HepG2 (cell line): ENCODE results near the gene KANK4. TPM values are rescaled to one million over a fixed set of nuclear protein-coding genes. Genes with fewer than 3 reads are reported as not detected.

ENCODE experiments used
- ATF7-NPFF ChIP-seq: sonication (generic); formaldehyde crosslinking; IDR thresholded peaks from 2 replicates; pipeline ENCODE4 v1.8.1; 2023; ENCODE audit warnings: mild to moderate bottlenecking, low read depth, missing genetic modification reagents, moderate library complexity
- DMAP1 ChIP-seq: IDR thresholded peaks from 2 replicates; pipeline ENCODE4 v1.6.1; 2016
- HDAC2 ChIP-seq: sonication (generic); formaldehyde crosslinking; IDR thresholded peaks from 2 replicates; pipeline ENCODE4 v1.4.0; 2020; ENCODE audit warnings: missing genetic modification reagents
- HOXA3 ChIP-seq: sonication (generic); formaldehyde crosslinking; IDR thresholded peaks from 2 replicates; pipeline ENCODE4 v1.5.0; 2020; ENCODE audit warnings: missing genetic modification reagents
- MED1 ChIP-seq: sonication (generic); formaldehyde crosslinking; IDR thresholded peaks from 2 replicates; pipeline ENCODE4 v1.4.0; 2020; ENCODE audit warnings: missing genetic modification reagents
- PPARG ChIP-seq: conservative IDR thresholded peaks from 2 replicates; pipeline ENCODE4 v1.6.1; 2016; ENCODE audit warnings: missing biosample characterization, missing genetic modification reagents
- RAD21 ChIP-seq: fragments of 450-650 bp; formaldehyde crosslinking; IDR thresholded peaks from 2 replicates; pipeline ENCODE4 v1.5.0; 2020; ENCODE audit warnings: mild to moderate bottlenecking
- SP5 ChIP-seq: IDR thresholded peaks from 2 replicates; pipeline ENCODE4 v1.6.1; 2016; ENCODE audit warnings: low read depth, borderline replicate concordance
- YEATS4 ChIP-seq: sonication (generic); formaldehyde crosslinking; IDR thresholded peaks from 2 replicates; pipeline ENCODE4 v1.4.0; 2020; ENCODE audit warnings: missing genetic modification reagents, borderline replicate concordance
- ZNF296 ChIP-seq: sonication (generic); formaldehyde crosslinking; conservative IDR thresholded peaks from 2 replicates; pipeline ENCODE4 v1.5.0; 2020; ENCODE audit warnings: mild to moderate bottlenecking, missing genetic modification reagents
- ZNF329 ChIP-seq: sonication (generic); formaldehyde crosslinking; IDR thresholded peaks from 2 replicates; pipeline ENCODE4 v1.9.0; 2021; ENCODE audit warnings: low read depth, mild to moderate bottlenecking, missing genetic modification reagents
- ZNF331 ChIP-seq: sonication (generic); formaldehyde crosslinking; IDR thresholded peaks from 2 replicates; pipeline ENCODE4 v1.4.0; 2020; ENCODE audit warnings: missing genetic modification reagents
- ZNF552 ChIP-seq: sonication (generic); formaldehyde crosslinking; IDR thresholded peaks from 2 replicates; pipeline ENCODE4 v1.9.0; 2022; ENCODE audit warnings: missing genetic modification reagents, mild to moderate bottlenecking, borderline replicate concordance
- ZNF850 ChIP-seq: sonication (generic); formaldehyde crosslinking; conservative IDR thresholded peaks from 2 replicates; pipeline ENCODE4 v1.9.0; 2021; ENCODE audit warnings: mild to moderate bottlenecking, missing genetic modification reagents
- ZSCAN22 ChIP-seq: sonication (generic); formaldehyde crosslinking; IDR thresholded peaks from 2 replicates; pipeline ENCODE4 v1.4.0; 2020; ENCODE audit warnings: mild to moderate bottlenecking, missing genetic modification reagents
- ZSCAN25 ChIP-seq: sonication (generic); formaldehyde crosslinking; IDR thresholded peaks from 2 replicates; pipeline ENCODE4 v1.8.0; 2022; ENCODE audit warnings: mild to moderate bottlenecking, missing genetic modification reagents
- polyA plus RNA-seq, 8 experiments: library from polyadenylated mRNA; depleted of rRNA in 3 of 8; stranded (reverse) in 7 of 8; unstranded in 1 of 8; fragments of >200 nt; fragmentation: Illumina TruSeq in 4 of 8; extraction: Trizol in 4 of 8; gene quantifications; 2 replicates each; pipeline versions ENCODE4 v1.2.1 to v1.2.3, GENCODE V29; 2011 to 2016; ENCODE audit warnings: low read depth in 4 of 8, missing spikeins in 1 of 8, mixed read lengths in 1 of 8; ENCODE audit not compliant: insufficient read depth in 1 of 8
- total RNA-seq, 5 experiments: library from RNA; depleted of rRNA; stranded (reverse); fragments of >200 nt; fragmentation: Illumina TruSeq; extraction: Trizol; gene quantifications; 2 replicates each; pipeline ENCODE4 v1.2.3, GENCODE V29; 2016; ENCODE audit warnings: low read depth in 1 of 5
- TF ChIP-seq, protein P1 (sequence below): sonication (generic); IDR thresholded peaks from 2 replicates; pipeline ENCODE4 v1.6.1; 2016; ENCODE audit warnings: low read depth, borderline replicate concordance
- TF ChIP-seq, protein P2 (sequence below): sonication (generic); formaldehyde crosslinking; IDR thresholded peaks from 2 replicates; pipeline ENCODE4 v1.8.0; 2022; ENCODE audit warnings: mild to moderate bottlenecking, missing genetic modification reagents
- TF ChIP-seq, protein P3 (sequence below): sonication (generic); formaldehyde crosslinking; conservative IDR thresholded peaks from 2 replicates; pipeline ENCODE4 v1.4.0; 2020; ENCODE audit warnings: mild to moderate bottlenecking, missing genetic modification reagents, moderate library complexity

Gene KANK4
- total and polyA plus RNA-seq, 2 of the 13 experiments (the other 11 are each of a cell fraction or from before 2014, with no cell fraction given) = 16.1 to 25.7 TPM

DNA sequence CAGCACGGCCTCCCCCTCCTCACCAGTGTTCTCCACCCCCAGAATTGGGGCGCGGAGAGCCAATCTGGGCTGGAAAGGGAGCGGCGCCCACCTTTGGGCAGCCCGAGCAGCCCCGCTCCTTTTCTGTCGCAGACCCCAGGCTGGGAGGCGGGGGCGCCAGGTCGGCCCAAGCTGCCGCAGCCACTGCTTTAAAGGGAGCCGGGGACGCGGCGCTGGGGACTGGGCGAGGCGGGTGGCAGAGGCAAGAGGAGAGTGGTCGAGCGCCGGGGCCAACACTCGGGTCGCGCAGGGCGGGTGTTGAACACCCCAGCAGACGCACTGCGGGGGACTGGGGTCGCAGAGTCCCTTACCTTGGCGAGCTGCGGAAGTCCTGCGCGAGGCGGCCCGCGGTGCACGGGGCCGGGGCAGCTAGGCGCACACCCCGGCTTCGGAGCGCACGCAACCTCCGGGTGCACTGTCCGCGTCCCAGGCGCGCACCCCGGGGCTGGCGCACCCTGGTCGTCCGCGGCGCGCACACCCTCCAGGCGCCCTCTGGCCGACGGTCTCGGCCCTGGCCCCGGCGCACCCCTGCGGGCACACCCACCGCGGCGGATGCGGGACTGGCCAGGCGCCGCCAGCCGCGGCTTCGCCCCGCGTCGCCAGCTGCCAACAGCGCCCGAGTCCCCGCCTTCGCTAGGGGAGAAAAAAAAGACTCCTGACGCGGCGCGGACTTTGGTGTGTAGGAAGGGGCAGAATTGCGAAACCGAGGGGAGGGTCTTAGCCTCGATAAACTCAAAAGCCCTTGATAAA lies at the start of gene KANK4 (continued):
- no peak for TF ChIP-seq ZNF552
- no peak for TF ChIP-seq DMAP1
- peak; percentile 26; the same call in 1 of the 2 replicates for TF ChIP-seq HDAC2
- peak; percentile 70 for TF ChIP-seq ATF7-NPFF (CRISPR knock-in tag)
- TF ChIP-seq, protein P1, sequence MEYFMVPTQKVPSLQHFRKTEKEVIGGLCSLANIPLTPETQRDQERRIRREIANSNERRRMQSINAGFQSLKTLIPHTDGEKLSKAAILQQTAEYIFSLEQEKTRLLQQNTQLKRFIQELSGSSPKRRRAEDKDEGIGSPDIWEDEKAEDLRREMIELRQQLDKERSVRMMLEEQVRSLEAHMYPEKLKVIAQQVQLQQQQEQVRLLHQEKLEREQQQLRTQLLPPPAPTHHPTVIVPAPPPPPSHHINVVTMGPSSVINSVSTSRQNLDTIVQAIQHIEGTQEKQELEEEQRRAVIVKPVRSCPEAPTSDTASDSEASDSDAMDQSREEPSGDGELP = 0 out of 2 replicates have a peak, but pooled peaks have one; percentile 10
- no peak for TF ChIP-seq ZNF296 (CRISPR knock-in tag)
- peak; percentile 51 for TF ChIP-seq YEATS4 (CRISPR knock-in tag)
- TF ChIP-seq ZNF850 (CRISPR knock-in tag) = no peak
- peak; percentile 49; the same call in 1 of the 2 replicates for TF ChIP-seq ZNF329 (CRISPR knock-in tag)
- peak; percentile 42; the same call in 1 of the 2 replicates for TF ChIP-seq ZNF331 (CRISPR knock-in tag)
- peak; percentile 38; the same call in 1 of the 2 replicates for TF ChIP-seq SP5 (CRISPR knock-in tag)
- TF ChIP-seq RAD21 = peak; percentile 63
- TF ChIP-seq, protein P2, sequence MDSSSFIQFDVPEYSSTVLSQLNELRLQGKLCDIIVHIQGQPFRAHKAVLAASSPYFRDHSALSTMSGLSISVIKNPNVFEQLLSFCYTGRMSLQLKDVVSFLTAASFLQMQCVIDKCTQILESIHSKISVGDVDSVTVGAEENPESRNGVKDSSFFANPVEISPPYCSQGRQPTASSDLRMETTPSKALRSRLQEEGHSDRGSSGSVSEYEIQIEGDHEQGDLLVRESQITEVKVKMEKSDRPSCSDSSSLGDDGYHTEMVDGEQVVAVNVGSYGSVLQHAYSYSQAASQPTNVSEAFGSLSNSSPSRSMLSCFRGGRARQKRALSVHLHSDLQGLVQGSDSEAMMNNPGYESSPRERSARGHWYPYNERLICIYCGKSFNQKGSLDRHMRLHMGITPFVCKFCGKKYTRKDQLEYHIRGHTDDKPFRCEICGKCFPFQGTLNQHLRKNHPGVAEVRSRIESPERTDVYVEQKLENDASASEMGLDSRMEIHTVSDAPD = 0 out of 2 replicates have a peak, but pooled peaks have one; percentile 52
- TF ChIP-seq, protein P3, sequence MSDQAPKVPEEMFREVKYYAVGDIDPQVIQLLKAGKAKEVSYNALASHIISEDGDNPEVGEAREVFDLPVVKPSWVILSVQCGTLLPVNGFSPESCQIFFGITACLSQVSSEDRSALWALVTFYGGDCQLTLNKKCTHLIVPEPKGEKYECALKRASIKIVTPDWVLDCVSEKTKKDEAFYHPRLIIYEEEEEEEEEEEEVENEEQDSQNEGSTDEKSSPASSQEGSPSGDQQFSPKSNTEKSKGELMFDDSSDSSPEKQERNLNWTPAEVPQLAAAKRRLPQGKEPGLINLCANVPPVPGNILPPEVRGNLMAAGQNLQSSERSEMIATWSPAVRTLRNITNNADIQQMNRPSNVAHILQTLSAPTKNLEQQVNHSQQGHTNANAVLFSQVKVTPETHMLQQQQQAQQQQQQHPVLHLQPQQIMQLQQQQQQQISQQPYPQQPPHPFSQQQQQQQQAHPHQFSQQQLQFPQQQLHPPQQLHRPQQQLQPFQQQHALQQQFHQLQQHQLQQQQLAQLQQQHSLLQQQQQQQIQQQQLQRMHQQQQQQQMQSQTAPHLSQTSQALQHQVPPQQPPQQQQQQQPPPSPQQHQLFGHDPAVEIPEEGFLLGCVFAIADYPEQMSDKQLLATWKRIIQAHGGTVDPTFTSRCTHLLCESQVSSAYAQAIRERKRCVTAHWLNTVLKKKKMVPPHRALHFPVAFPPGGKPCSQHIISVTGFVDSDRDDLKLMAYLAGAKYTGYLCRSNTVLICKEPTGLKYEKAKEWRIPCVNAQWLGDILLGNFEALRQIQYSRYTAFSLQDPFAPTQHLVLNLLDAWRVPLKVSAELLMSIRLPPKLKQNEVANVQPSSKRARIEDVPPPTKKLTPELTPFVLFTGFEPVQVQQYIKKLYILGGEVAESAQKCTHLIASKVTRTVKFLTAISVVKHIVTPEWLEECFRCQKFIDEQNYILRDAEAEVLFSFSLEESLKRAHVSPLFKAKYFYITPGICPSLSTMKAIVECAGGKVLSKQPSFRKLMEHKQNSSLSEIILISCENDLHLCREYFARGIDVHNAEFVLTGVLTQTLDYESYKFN (CRISPR knock-in tag) = peak; percentile 71
- TF ChIP-seq PPARG (CRISPR knock-in tag) = no peak
- peak; percentile 71 for TF ChIP-seq HOXA3
- TF ChIP-seq MED1 (CRISPR knock-in tag) = peak; percentile 50; the same call in 1 of the 2 replicates
- TF ChIP-seq ZSCAN25 (CRISPR knock-in tag) = peak; percentile 87; the same call in 1 of the 2 replicates
- TF ChIP-seq ZSCAN22 = no peak
